Mesenchymal stem cell (in vitro differentiated cells and primary cell): ENCODE results near the gene ZNF134. TPM values are rescaled to one million over a fixed set of nuclear protein-coding genes. Genes with fewer than 3 reads are reported as not detected.
A peak's percentile ranks its signal among the peaks of the same experiment; 100 is the strongest.

Experiments
- DNase-seq: peaks from one replicate; pipeline ENCODE4 v3.0.0-alpha.2; 2013
- H2AFZ ChIP-seq: one replicate; pipeline ENCODE4 v1.6.1; 2013; ENCODE audit warnings: low read depth, mild to moderate bottlenecking, control low read depth, inconsistent platforms, low read length, moderate library complexity
- H2AK5ac ChIP-seq: 2 replicates; pipeline ENCODE4 v1.6.1; 2013; ENCODE audit warnings: low read length, moderate library complexity, mild to moderate bottlenecking, inconsistent platforms; ENCODE audit not compliant: severe bottlenecking
- H2BK120ac ChIP-seq: one replicate; pipeline ENCODE4 v1.6.1; 2013; ENCODE audit warnings: low read depth, mild to moderate bottlenecking, inconsistent platforms, low read length, moderate library complexity
- H2BK12ac ChIP-seq, 2 experiments: one replicate each; pipeline ENCODE4 v1.6.1; 2013; ENCODE audit warnings: inconsistent platforms in 2 of 2, low read length in 2 of 2, mild to moderate bottlenecking in 2 of 2, moderate library complexity in 2 of 2, control low read depth in 1 of 2
- H2BK15ac ChIP-seq: one replicate; pipeline ENCODE4 v1.6.1; 2013; ENCODE audit warnings: mild to moderate bottlenecking, low read depth, inconsistent platforms; ENCODE audit not compliant: poor library complexity, severe bottlenecking
- H2BK5ac ChIP-seq: 2 replicates; pipeline ENCODE4 v1.6.1; 2013; ENCODE audit warnings: low read depth, mild to moderate bottlenecking, low read length, control low read depth, inconsistent platforms; ENCODE audit not compliant: poor library complexity, severe bottlenecking
- H3K14ac ChIP-seq, 2 experiments: one replicate each; pipeline ENCODE4 v1.6.1; 2013; ENCODE audit warnings: inconsistent platforms in 2 of 2, low read length in 2 of 2, control low read depth in 1 of 2, mild to moderate bottlenecking in 1 of 2, moderate library complexity in 1 of 2
- H3K18ac ChIP-seq, 2 experiments: one replicate each; pipeline ENCODE4 v1.6.1; 2013; ENCODE audit warnings: inconsistent platforms in 2 of 2, low read length in 2 of 2, control low read depth in 1 of 2, low read depth in 1 of 2, mild to moderate bottlenecking in 1 of 2
- H3K23ac ChIP-seq, 2 experiments: one replicate each; pipeline ENCODE4 v1.6.1; 2013; ENCODE audit warnings: inconsistent platforms in 2 of 2, low read length in 2 of 2, mild to moderate bottlenecking in 2 of 2, moderate library complexity in 2 of 2, control low read depth in 1 of 2
- H3K27ac ChIP-seq: 2 replicates; pipeline ENCODE4 v1.5.1; 2013; ENCODE audit warnings: mild to moderate bottlenecking, moderate library complexity, low read length, control low read depth, inconsistent platforms; ENCODE audit not compliant: poor library complexity, severe bottlenecking
- H3K27me3 ChIP-seq, 2 experiments: 2 replicates each; pipeline versions ENCODE4 v1.6.1 to v1.7.0; 2013; ENCODE audit warnings: low read length in 2 of 2, mild to moderate bottlenecking in 2 of 2, moderate library complexity in 2 of 2, control low read depth in 1 of 2, inconsistent platforms in 1 of 2; ENCODE audit not compliant: control insufficient read depth in 1 of 2, insufficient read depth in 1 of 2
- H3K36me3 ChIP-seq, 2 experiments: 2 replicates each; pipeline versions ENCODE4 v1.6.1 to v1.7.0; 2013; ENCODE audit warnings: low read length in 2 of 2, control low read depth in 1 of 2, inconsistent platforms in 1 of 2, low read depth in 1 of 2, mild to moderate bottlenecking in 1 of 2; ENCODE audit not compliant: insufficient read depth in 2 of 2, control insufficient read depth in 1 of 2
- H3K4ac ChIP-seq, 2 experiments: one replicate each; pipeline ENCODE4 v1.6.1; 2013; ENCODE audit warnings: inconsistent platforms in 2 of 2, low read length in 2 of 2, mild to moderate bottlenecking in 2 of 2, moderate library complexity in 2 of 2, control low read depth in 1 of 2, low read depth in 1 of 2
- H3K4me1 ChIP-seq: 2 replicates; pipeline ENCODE4 v1.6.1; 2013; ENCODE audit warnings: low read depth, low read length, control low read depth; ENCODE audit not compliant: control insufficient read depth, insufficient read depth
- H3K4me2 ChIP-seq: 2 replicates; pipeline ENCODE4 v1.6.1; 2013; ENCODE audit warnings: low read length, mild to moderate bottlenecking, inconsistent platforms; ENCODE audit not compliant: poor library complexity, severe bottlenecking
- H3K4me3 ChIP-seq, 2 experiments: 2 replicates each; pipeline versions ENCODE4 v1.5.1 to v1.7.0; 2013; ENCODE audit warnings: low read length in 2 of 2, mild to moderate bottlenecking in 2 of 2, control low read depth in 1 of 2, low read depth in 1 of 2; ENCODE audit not compliant: insufficient read depth in 1 of 2
- H3K79me1 ChIP-seq: replicated peaks from 2 replicates; pipeline ENCODE4 v1.6.1; 2013; ENCODE audit warnings: mild to moderate bottlenecking, control low read depth, low read length, inconsistent platforms; ENCODE audit not compliant: poor library complexity, severe bottlenecking
- H3K9ac ChIP-seq: 2 replicates; pipeline ENCODE4 v1.7.0; 2013; ENCODE audit warnings: mild to moderate bottlenecking, low read length, moderate library complexity
- H3K9me3 ChIP-seq: 2 replicates; pipeline ENCODE4 v1.7.0; 2013; ENCODE audit warnings: mild to moderate bottlenecking, low read length; ENCODE audit not compliant: control insufficient read depth
- H4K8ac ChIP-seq: one replicate; pipeline ENCODE4 v1.6.1; 2013; ENCODE audit warnings: inconsistent platforms, mild to moderate bottlenecking, low read length, moderate library complexity
- H4K91ac ChIP-seq: one replicate; pipeline ENCODE4 v1.6.1; 2013; ENCODE audit warnings: mild to moderate bottlenecking, low read length, inconsistent platforms
- WGBS: methylation state at CpG from one replicate; pipeline ENCODE4 v1.1.7; 2013; ENCODE audit warnings: mixed read lengths; 5-methylcytosine and 5-hydroxymethylcytosine counted together
- polyA plus RNA-seq, 2 experiments: library from polyadenylated mRNA; stranded (reverse); fragments of 200-250 nt; gene quantifications; one replicate each; pipeline ENCODE4 v1.2.3, GENCODE V29; 2013

The ZNF134 gene
- polyA plus RNA-seq (2013, experiment 1 of 2) = 8.1 TPM
- polyA plus RNA-seq (2013, experiment 2 of 2) = 8.3 TPM

GRCh38 chr19:57613941-57614743, at the start of gene ZNF134:
Gene ZNF134, plus strand, starts transcription at chr19:57614242. Its CDS starts 5,227 bp downstream, at chr19:57619469.
- peak within 1 kb of the TSS in 1 of 2 experiments; percentile 14 for H2BK12ac ChIP-seq
- H2AK5ac ChIP-seq = no peak within 1 kb of the TSS
- H3K18ac ChIP-seq = peak within 1 kb of the TSS; percentile 84 to 90
- H3K9me3 ChIP-seq = peaks cover 43% of the 10 kb centered on the region
- WGBS = 3% methylated on average over 49 of the region's 64 CpGs
- peak within 1 kb of the TSS; percentile 84 for H4K91ac ChIP-seq
- peak within 1 kb of the TSS; percentile 60 for H2AFZ ChIP-seq
- no peaks in the 10 kb centered on the region for H3K27me3 ChIP-seq
- peaks cover 13% of the 10 kb centered on the region for H3K79me1 ChIP-seq
- peak within 1 kb of the TSS; percentile 60 to 97 for H3K14ac ChIP-seq
- H2BK5ac ChIP-seq = peak within 1 kb of the TSS; percentile 59
- peak within 1 kb of the TSS; percentile 62 to 93 for H3K4ac ChIP-seq
- H2BK120ac ChIP-seq = peak within 1 kb of the TSS; percentile 91
- peak within 1 kb of the TSS; percentile 67 for H3K4me2 ChIP-seq
- DNase-seq = peak; percentile 92
- peak within 1 kb of the TSS; percentile 80 for H4K8ac ChIP-seq
- H3K4me3 ChIP-seq = peak within 1 kb of the TSS; percentile 93 to 98
- H3K36me3 ChIP-seq = peaks cover 32 to 40% of the 10 kb centered on the region in 2 experiments
- no peak within 1 kb of the TSS for H2BK15ac ChIP-seq
- no peak within 1 kb of the TSS for H3K27ac ChIP-seq
- H3K9ac ChIP-seq = peak within 1 kb of the TSS; percentile 90
- peak within 1 kb of the TSS in 1 of 2 experiments; percentile 9 for H3K23ac ChIP-seq
- peaks cover 2% of the 10 kb centered on the region for H3K4me1 ChIP-seq

GRCh38 chr19:57566396-57567265, 47.4 kb upstream of the ZNF134 start:
- 56% methylated on average over 5 of the region's 7 CpGs for WGBS
- H2AK5ac ChIP-seq = no peak overlapping the region
- H3K4ac ChIP-seq = no peak overlapping the region
- H3K27ac ChIP-seq = no peak overlapping the region
- no peak overlapping the region for H3K23ac ChIP-seq
- no peak overlapping the region for H2BK12ac ChIP-seq
- no peak overlapping the region for H2BK120ac ChIP-seq
- DNase-seq = peak; percentile 32
- H4K8ac ChIP-seq = no peak overlapping the region
- H3K9me3 ChIP-seq = peaks cover 94% of the 10 kb centered on the region
- H2AFZ ChIP-seq = no peak overlapping the region
- H2BK5ac ChIP-seq = no peak overlapping the region
- H3K79me1 ChIP-seq = peaks cover 3% of the 10 kb centered on the region
- H3K14ac ChIP-seq = no peak overlapping the region
- peaks cover 13% of the 10 kb centered on the region in 2 experiments for H3K36me3 ChIP-seq
- H3K18ac ChIP-seq = no peak overlapping the region
- H2BK15ac ChIP-seq = no peak overlapping the region
- H4K91ac ChIP-seq = no peak overlapping the region
- H3K27me3 ChIP-seq = no peaks in the 10 kb centered on the region
- H3K4me3 ChIP-seq = peak overlapping the region in 1 of 2 experiments; percentile 38
- H3K9ac ChIP-seq = no peak overlapping the region
- no peak overlapping the region for H3K4me2 ChIP-seq
- no peaks in the 10 kb centered on the region for H3K4me1 ChIP-seq

DNA sequence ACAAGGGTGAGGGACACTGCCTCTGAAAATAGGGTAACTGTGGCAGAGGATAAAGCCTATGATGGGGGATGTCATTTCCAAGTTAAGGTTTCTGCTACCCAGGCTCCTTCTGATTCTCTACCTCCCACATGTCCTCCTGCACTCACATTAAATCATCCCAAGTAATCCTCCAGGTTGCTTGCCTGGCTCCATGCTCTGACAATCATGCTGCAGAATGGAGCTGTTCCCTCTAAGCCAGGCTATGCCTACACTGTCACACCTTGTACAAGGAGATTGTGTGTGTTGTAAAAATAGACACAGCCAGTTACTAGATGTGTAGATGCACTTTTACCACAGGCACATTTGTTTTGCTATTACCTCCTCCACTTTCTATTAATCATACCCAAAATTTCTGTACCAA, 43.3 kb upstream of the ZNF134 start:
- H3K4me2 ChIP-seq = no peak overlapping the region
- H3K4me1 ChIP-seq = no peaks in the 10 kb centered on the region
- H2BK15ac ChIP-seq = no peak overlapping the region
- no peak overlapping the region for H2BK12ac ChIP-seq
- H3K27ac ChIP-seq = no peak overlapping the region
- H2BK120ac ChIP-seq = no peak overlapping the region
- H3K4ac ChIP-seq = no peak overlapping the region
- no peak overlapping the region for H3K23ac ChIP-seq
- peaks cover 21% of the 10 kb centered on the region for H3K79me1 ChIP-seq
- H3K9ac ChIP-seq = no peak overlapping the region
- no peak for DNase-seq
- no peak overlapping the region for H4K91ac ChIP-seq
- H2BK5ac ChIP-seq = no peak overlapping the region
- H2AFZ ChIP-seq = no peak overlapping the region
- no peak overlapping the region for H4K8ac ChIP-seq
- peak overlapping the region in 1 of 2 experiments; percentile 9 for H3K4me3 ChIP-seq
- no peak overlapping the region for H3K18ac ChIP-seq
- H3K9me3 ChIP-seq = peaks cover 97% of the 10 kb centered on the region
- H3K14ac ChIP-seq = no peak overlapping the region
- no peak overlapping the region for H2AK5ac ChIP-seq
- no peaks in the 10 kb centered on the region for H3K27me3 ChIP-seq
- H3K36me3 ChIP-seq = peaks cover 53% of the 10 kb centered on the region in 2 experiments
